ENCODE measurements around the gene GJA5.
A peak's percentile ranks its signal among the peaks of the same experiment; 100 is the strongest.

Gene GJA5

DNA sequence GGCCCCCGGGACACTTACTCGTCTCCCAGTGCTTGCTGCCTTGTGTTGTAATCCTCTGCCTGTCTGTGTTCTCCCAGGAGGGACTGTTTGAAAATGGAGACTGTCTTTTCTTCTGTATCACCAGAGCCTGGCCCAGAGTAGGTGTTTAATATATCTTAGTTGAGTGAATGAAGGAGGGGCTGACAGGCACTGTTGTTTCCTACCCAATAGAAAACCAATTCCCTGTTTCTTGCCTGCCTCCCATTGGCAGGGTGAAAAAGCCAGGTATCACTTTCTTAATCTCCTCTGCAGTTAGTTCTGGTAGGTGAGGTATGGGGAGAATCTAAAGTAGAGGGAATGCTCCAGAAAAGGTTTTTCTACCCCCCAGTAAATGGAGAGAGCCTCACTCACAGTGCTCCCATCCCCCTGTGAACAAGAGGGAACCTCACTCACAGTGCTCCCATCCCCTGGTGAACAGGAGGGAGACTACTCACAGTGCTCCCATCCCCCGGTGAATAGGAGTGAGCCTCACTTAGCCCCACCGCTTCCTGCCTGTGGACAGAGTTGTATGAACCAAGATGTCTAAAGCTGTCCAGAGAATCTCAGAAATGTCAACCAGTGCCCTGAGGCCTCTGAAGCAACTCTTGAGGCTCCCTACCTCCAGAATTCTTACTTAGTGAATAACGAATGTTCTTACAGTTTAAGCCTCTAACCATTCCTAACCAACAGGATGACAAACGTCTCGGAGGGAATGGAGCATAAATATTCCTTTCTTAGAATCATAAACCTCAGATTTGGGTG, at the start of gene GJA5:
Gene GJA5 (minus strand): TSS at position 122 of the 780 bp plus-strand sequence. CDS start 1,364 bp downstream, outside the sequence.
- DNase-seq, result peak; percentile 83

DNA sequence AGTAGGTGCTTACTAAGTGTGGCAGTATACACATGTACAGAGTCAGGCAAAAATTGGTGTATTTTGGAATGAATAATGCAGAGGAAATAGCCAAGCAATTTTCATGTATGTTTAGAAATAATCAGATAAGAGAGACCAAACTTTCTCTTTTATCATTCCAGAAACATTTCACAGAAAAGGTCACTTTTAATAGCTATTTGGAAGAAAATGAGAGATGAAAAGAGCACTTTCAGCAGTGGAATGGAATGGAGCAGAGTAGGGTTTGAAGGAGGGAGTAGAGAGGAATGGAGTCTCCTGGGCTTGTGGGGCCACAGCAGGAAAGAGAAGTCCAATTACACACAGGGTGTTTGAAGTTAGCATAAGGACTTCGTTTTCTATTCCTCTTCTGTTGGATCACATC, 48.8 kb upstream of the GJA5 start:
- DNase-seq, result no peak

DNA sequence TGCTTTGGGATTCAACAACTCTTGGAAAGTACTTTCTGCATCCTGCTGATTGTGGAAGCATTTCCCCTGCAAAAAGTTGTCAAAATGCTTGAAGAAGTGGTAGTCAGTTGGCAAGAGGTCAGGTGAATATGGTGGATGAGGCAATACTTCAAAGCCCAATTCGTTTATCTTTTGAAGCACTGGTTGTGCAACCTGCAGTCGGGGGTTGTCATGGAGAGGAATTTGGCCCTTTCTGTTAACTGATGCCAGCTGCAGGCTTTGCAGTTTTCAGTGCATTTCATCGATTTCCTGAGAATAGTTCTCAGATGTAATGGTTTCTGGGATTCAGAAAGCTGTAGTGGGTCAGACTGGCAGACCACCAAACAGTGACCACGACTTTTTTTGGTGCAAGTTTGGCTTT, 47.6 kb upstream of the GJA5 start:
- peak; percentile 72 for DNase-seq

DNA sequence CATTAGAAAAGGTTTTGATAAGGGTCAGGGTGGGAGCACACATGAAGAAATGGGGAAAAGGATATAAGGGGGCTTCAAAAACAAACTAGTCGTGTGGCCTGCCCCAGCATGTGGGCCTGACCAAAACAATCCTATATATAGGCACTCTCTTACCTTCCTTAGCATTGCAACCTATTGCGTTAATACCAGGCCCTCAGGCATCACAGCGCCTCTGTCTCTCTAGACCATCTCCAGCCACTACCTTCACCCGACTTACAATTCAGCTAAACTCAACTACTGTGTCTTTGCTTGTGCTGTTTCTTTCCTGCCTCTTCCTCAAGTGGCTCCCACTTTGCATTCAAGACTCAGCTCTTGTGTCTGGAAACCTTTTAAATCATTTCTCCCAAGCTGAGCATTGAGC, 47.0 kb upstream of the GJA5 start:
- no peak for DNase-seq

DNA sequence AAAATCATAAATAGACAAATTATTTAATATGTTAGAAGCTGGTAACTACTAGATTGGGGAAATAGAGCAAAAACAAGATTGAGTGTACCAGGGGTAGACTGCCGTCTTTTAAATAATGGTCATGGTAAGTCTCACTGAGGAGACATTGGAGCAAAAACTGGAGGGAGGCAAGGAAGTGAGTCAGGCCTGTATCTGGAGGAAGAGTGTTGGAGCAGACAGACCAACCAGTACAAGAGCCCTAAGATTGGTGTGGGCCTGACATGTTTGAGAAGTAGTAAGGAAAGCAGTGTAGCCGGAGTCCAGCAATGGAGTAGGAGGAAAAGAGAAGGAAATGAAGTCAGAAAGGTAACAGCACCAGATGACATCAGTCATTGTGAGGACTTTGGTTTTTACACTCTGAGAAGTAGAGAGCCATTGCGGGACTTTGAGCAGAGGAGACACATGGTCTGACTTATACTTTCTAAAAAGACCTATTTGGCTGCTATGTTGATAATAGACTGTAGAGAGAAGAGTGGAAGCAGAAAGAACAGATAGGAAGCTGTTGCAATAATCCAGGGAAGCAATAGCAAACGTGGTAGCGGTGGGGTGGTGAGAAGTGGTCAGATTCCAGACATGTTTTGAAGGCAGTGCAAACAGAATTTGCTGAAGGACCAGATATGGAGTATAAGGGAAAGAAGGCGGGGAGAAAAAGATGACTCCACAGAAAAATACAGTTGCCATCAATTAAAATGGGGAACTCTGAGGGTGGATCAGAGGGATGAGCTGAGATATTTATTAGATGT, 44.7 kb upstream of the GJA5 start:
- no peak for DNase-seq

DNA sequence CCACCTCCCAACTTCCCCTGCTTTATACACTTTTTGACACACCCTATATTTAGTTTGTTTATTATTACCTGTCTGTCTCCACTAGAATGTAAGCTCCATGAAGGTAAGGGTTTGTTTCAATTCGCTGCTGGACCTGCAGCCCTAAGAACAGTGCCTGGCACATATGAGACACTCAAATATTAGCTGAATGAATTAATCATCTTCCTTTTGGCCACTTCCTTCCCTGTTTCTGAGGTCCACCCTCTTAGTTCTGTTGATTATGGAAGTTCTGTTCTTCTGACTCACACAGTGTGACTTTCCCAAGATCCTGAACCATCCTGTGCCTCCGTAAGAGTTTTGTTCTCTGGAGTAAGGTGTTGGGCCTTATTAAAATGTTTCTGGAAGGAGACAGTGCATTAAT, 40.4 kb upstream of the GJA5 start:
- DNase-seq, result no peak

DNA sequence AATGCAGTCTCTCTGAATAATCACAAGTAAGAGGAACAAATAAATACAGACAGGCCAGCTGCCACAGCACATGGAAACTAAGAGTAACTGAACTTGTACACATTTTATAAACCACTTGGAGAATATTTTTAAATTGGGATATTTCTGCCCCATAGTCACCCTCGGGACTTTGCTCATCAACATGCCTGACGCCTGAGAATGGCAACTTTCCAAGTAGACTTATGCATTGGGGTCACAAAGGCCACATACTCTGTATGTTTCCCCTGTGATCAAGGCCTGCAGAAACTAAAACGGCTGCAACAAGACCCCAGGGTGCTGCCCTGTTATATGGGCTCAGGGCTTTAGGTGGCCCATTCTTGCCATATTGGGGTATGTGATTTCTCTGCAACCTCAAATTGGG, 38.3 kb upstream of the GJA5 start:
- DNase-seq, result no peak

DNA sequence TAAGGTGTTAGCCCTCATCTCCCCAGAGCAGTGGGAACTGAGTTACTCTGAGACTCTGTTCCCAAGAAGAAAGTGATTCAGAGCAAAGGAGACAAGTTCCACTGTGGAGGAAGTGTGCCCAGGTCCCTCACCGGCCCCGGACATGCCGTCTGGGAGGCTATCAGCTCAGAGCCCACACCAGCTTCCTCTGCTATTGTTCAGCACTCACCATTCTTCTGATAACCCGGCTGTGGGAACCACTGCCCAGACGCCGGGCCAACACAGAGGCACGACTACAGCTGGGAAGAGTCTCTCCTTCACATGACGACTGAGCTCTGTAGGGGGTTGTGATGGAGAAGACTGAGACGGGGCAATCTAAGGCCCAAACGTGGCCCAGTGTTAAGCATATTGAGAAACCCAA, 34.2 kb upstream of the GJA5 start:
- no peak for DNase-seq

DNA sequence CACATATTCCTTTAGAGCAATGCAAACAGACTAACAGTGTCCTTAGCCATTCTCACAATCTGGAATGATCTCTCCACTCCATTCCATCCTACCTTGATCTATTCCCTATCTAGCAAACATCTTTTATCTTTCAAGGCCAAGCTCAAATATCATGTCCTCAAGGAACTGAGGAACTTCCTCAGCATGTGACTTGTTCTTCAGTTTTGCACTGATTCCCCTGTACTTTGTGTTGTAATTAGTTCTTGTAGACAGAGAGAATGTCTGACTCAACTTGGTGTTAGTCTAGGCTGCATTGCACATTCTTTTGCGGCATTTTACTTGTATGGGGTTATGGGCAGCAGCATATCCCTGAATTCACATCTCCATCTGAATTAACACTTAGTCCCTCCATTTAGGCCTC, 31.5 kb upstream of the GJA5 start:
- no peak for DNase-seq

DNA sequence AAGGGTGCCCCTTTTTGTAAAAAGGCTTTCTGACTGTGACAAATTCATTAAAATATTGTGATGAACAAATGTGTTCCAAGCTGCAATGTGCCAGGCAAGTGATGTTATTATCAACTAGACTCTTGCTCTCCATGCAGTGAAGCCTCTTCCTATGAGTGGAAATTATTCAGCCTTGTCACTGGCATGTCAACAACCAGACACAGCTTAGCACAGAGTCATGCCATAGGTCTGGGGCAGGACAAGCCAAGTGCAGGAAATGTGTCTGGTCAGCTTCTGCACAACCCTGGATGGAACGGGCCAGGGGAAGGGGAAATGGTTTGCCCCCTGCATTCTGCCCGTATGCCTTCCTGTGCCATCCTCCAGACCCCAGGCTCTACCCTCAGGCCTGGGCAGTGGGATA, 27.4 kb upstream of the GJA5 start:
- no peak for DNase-seq

DNA sequence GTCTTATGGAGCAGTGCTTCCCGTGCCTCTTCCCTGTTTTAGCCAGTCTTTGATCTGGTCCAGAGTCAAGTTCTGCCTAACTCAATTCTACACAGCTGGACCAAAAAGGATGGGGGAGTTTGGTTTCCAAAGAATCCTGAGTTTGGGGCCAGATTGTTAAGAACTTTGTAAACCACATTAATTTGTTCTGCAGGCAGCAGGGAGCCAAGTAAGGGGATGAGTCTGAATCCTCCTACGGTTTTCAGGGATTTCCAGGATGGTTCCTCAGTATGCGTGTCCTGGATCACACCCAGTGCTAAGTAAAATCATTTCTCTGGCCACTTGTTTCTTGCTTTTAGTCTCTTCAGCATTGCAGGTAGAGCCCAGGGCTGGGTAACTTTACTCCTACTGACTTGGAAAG, 26.1 kb upstream of the GJA5 start:
- DNase-seq, result no peak

DNA sequence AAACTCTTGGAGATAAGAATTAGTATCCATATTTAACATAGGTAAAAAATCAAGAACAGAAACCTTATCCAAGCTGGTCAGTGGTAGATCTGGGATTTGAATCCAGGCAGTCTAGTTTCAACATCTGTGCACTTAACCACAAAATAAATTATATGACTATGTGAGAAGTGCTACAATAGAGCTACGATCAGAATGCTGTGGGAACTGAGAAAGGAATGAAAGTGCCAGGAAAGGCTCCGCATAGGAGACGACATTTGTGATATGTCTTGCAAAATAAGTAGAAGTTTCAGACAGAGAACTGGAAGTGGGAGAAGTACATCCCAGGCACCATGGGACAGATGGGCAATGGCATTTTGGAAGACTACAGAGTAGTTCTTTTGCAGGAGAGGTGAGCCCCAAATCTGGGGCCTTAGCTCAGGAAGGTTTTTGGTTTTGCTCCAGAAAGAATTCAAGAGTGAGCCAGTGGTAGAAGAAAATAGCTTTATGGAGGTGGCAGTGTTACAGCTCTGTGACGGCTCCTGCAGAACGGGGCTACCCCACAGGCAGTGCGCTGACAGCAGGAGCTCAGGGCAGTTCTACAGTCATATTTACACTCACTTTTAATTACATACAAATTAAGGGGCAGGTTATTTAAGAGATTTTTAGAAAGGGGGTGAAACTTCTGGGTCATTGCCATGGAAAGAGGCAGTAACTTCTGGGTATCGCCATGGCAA, 25.5 kb upstream of the GJA5 start:
- DNase-seq, result no peak

DNA sequence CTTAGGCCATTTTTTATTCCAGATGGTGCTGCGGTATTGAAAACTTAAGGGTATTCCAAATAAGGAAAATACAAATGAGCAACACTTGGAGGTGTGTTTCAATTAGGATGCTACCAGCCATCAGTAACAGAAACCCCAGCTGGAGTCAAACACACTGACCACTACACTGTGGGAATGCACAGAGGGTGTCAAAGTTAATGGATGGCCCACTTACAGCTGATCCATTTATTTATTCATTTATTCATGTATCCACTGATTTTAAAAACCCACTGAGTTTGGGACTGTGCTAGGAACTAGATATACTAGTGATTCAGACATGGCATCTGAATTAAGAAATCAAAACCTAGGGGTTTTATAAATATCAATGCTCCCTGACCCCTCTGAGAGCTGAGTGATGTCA, 24.5 kb upstream of the GJA5 start:
- no peak for DNase-seq

DNA sequence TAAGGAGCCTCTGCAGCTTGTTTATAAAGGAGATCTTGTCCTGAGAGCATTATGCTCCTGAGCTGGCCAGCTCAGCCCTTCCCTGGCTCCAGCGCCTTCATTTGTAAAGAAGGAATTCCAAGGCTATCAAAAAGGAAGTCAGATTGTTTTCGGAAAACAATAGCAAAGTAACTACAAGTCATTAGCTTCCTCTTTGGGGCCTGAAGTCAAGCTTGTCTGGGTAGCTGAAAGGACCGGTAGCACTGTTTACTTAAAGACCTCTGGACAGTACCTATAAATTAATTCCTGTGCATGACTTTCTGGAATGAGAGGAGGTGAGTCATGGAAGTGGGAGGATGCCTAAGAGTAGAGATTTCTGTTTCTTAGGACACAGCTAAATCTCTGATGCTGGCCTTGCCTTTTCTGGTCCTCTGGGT, 20.7 kb upstream of the GJA5 start:
- peak; percentile 69 for DNase-seq

DNA sequence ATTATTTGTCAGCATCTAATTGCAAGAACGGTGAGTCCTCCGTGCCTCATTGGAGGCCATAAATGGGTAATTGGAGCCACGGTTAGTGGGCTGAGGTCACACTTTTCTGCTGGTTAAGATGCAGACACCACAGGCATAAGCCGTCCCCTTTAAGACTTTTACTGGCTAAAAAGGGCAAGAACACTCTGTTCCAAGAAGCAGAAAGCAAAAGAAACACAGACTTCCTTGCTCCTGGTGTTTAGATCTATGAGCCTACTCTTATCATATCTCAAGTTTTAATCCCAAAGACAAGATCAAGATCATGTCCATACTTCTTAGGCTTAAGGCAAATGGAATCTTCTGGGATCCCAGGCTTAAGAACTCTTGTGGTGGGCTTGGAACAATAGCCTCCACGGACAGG, 17.3 kb upstream of the GJA5 start:
- DNase-seq, result no peak

DNA sequence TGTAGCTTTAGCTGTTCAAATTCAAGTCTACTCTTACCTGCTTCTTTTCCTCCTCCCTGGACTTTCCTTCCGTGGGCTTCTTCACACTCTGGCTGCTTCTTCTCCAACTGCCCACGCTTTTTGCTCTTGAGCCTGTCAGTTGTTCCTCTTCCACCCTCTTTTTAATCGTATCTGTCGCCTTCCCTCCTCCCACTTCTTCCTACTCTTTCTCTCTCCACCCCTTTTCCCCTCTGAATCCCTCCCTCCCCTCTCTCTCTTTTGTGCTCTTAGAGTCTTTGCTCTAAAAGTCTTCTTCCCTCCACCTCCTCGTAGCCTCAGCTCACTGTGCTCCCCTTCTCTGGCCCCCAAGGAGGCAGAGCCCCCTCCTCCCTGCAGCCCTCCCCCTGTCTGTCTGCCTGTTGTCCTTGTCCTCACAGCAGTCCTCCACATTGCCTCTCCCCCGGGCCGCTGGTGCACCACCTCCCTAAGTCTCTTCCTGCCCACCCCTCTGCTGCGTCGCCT, 12.9 kb upstream of the GJA5 start:
- no peak for DNase-seq

DNA sequence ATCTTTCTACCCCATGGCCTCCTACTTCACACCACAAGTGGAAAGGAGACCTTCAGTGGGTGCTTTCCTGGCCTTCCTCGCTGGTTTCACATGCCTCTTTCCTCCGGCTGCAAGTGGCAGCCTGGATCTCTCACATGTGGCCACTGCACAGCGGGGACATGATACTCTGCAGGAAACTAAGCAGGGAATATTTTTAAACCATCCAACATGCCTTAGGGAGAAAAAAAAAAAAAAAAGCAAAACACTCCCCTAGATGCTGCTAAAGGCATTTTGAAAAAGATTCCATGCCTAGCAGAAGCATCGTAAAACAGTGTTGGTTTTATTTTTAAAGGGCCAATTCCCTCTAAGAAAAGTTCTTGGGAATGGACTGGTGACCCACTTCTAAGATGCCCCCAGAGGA, 12.2 kb upstream of the GJA5 start:
- DNase-seq, result no peak

DNA sequence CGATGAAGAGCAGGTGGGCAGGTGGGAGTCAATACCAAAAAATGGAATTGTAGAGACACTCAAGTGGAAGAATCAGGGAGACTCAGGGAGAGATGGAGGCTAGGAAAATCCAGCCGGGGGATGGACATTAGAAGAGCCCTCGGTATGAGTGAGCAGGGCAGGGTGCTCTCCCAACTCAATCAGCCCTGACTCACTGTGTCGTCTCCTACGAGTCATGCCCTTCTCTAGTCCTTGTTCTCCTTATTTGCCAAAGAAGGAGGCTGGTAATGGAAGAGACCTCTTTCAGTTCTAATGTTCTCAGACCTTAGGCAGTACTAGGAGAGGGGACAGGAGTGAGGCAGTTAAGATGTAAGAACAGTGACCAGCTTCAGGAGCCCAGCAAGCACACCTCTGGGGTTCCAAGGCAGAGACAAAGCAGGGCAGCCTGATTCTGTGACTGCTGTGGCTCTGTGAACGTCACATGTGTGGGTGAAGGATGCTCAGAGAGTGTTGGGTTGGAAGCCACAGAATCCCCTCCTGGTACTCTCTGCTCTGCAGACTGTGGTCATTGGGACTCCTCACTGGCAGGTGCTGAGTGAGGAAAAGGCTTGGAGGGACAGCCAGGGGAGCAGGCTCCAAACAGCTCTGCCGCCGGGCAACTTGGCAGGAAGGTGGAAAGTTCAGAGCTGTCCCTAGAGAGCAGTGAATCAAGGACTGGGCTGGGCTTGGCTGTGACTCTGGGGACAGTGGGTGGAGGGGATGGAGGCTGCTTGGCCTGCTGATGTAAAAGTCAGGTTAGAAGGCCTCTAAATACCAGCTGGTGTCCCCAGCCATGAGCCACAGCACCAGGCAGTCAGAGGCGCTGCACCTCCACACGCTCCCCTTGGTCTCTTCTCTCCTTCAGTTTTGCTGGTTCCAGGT, 11.1 kb upstream of the GJA5 start:
- DNase-seq, result peak; percentile 28

DNA sequence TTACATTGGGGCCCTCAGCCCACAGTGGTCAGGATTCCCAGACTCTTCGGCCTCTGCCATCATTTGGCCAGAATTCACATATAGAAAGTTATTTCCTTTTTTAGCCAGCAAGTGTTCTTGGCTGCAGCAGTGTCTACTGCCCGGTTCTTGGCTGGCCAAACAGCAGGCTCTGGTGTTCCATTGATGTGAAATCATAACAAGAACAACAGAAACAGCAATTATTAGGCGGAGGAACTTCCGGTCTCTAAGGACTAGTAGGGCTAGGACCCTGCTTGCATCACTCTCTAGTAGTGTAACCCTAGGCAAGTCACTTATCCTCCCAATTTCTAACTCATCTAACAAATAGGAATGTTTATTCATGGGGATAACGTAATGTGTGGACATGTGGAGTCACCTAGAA, 8.7 kb upstream of the GJA5 start:
- no peak for DNase-seq

DNA sequence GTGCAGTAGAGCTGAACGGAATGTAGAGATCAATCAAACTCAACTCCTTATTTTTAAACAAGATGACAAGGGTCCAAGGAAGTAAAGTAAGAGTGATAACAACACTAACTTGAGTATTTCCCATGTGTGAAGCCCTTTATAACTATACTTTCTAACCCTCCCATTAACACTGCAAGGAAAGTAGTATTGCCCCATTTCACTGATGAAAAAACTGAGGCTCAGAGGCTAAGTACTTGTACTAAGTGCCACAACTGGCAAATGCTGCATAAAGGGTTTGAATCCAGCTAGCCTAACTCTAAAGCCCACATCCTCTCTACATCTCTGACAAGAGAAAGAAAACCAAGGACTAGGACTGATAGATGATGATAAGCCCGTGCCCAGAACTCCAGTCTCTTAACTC, 8.2 kb upstream of the GJA5 start:
- no peak for DNase-seq

DNA sequence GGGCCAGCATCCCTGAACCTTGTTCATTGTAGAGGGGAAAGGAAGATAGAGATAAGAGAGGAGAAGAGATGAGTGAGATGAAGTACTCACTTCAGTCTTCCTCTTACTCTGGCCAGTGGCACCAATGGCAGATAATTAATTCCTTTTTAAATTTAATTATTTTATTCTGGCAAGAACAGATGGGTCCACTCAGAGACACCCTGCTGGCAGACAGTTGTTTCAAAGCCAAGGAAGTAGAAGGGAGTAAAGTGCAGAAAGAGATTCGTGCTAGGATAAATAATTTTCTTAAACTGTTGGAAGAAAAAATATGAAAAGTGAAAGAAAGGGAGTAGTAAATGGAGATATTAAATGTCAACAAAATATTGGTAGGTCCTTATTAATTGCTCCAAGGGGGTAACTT, 7.7 kb upstream of the GJA5 start:
- no peak for DNase-seq

DNA sequence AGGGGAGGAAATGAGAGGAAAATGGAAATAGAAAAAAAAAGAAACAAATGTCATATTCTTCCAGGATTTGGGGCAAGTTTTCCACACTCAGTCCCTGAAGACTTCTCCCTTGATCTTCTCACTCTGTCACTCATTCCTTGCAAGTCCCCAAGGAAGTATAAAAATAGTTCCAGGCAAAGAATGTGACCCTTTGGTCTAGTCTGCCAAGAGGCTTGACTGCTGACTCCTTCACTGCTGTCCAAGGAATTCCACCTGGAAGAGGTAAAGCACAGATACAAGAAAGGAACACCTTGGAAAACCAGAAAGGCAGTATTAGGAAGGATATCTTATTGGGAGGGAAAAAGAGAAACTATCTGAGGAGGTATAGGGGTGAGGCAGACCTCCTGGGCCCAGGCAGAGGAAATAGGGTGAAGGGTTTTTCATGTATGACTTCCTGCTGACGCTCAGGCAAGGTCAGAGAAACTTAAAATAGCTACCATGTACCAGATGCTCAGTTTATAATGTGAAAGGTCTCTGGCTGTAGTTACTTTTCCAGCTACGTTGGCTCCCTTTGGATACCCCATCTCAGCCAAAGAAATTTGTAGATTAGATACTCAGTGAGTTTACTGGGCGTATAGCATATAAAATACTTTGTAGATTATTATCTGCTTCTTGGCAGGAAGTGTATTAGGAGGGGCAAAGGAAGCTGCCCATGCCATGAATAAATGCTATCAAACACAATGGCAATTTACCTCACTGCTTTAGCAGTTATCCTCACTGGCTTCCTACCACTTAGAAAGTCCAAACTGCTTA, 2.0 kb upstream of the GJA5 start:
- no peak for DNase-seq
